HEK293T (cell line): ENCODE results near the gene CXCR2.
"Not testable (repeated sequence)": the region's sequence is repeated elsewhere in the genome, so short reads cannot be mapped to it uniquely, and the experiment has no call there.

Experiments used
- FOXM1 ChIP-seq: fragments of 450-650 bp; IDR thresholded peaks from 2 replicates; pipeline ENCODE4 v1.6.1; 2017; ENCODE audit warnings: mild to moderate bottlenecking, borderline replicate concordance
- SP1 ChIP-seq: fragments of 450-650 bp; IDR thresholded peaks from 2 replicates; pipeline ENCODE4 v1.6.1; 2017
- SUZ12 ChIP-seq: fragments of 450-650 bp; IDR thresholded peaks from 2 replicates; pipeline ENCODE4 v1.6.1; 2016; ENCODE audit warnings: mild to moderate bottlenecking

- not testable (repeated sequence) for TF ChIP-seq SP1, SUZ12, FOXM1
These were observed 45.9 kb downstream of the CXCR2 start for GRCh38 chr2:218171744-218172143.
